Activated CD4-positive, alpha-beta memory T cell treated with anti-CD3 and anti-CD28 coated beads, Interleukin-2, amount 10 ng/mL, durations not matched to agents 7 days and 5 days (primary cell): ENCODE results near the gene PPP1R16B. TPM values are rescaled to one million over a fixed set of nuclear protein-coding genes. Genes with fewer than 3 reads are reported as not detected.

Experiments used
- CTCF ChIA-PET: fragments of 350-600 bp; sonication (Branson Sonifier 250); formaldehyde crosslinking; loops from one replicate; lab custom pipeline; 2021; ENCODE audit warnings: antibody characterized with exemption, inconsistent platforms; lab: Charles Lee
- POLR2A ChIA-PET: fragments of 350-600 bp; sonication (Branson Sonifier 250); formaldehyde crosslinking; loops from one replicate; lab custom pipeline; 2021; ENCODE audit warnings: antibody characterized with exemption; lab: Charles Lee
- DNase-seq: peaks from one replicate; pipeline ENCODE4 v3.0.0-alpha.2; 2020
- H3K27ac Mint-ChIP-seq: one replicate; pipeline ENCODE4 v1.8.0; 2021; ENCODE audit warnings: mild to moderate bottlenecking, mixed read lengths
- H3K27me3 Mint-ChIP-seq: one replicate; pipeline ENCODE4 v1.8.0; 2021; ENCODE audit warnings: mixed read lengths
- H3K36me3 Mint-ChIP-seq: one replicate; pipeline ENCODE4 v1.8.0; 2021; ENCODE audit warnings: low read depth, mixed read lengths
- H3K4me1 Mint-ChIP-seq: one replicate; pipeline ENCODE4 v1.8.0; 2021; ENCODE audit warnings: mixed read lengths
- H3K4me3 Mint-ChIP-seq: one replicate; pipeline ENCODE4 v1.8.0; 2021; ENCODE audit warnings: mild to moderate bottlenecking, mixed read lengths
- H3K9me3 Mint-ChIP-seq: one replicate; pipeline ENCODE4 v1.8.0; 2021; ENCODE audit warnings: mixed read lengths
- total RNA-seq, 2 experiments: library from RNA; stranded (reverse); gene quantifications; one replicate each; pipeline ENCODE4 v1.2.3, GENCODE V29; 2021

PPP1R16B gene
- total RNA-seq, 2 experiments from 2014 or later = 113 to 119 TPM

GRCh38 chr20:38874460-38875174 is 69.1 kb downstream of the PPP1R16B start:
- ChIA-PET POLR2A (interaction anchor here (0.7 to 7.3 kb wide), 12 partner anchors 12 to 126 kb away, joined by 3 to 125 read pairs (median 8); partner anchors contain the start of genes ACTR5, DHX35, FAM83D and PPP1R16B), CTCF (interaction anchor here (0.9 to 8.2 kb wide), 8 partner anchors 8 to 142 kb away, joined by 3 to 52 read pairs (median 6); partner anchors contain the start of genes FAM83D and PPP1R16B)
- Mint-ChIP-seq H3K27ac (peak overlapping the region; percentile 96), H3K36me3 (peaks cover 22% of the 10 kb centered on the region), H3K9me3 (no peaks in the 10 kb centered on the region), H3K4me1 (peaks cover 92% of the 10 kb centered on the region), H3K27me3 (no peaks in the 10 kb centered on the region), H3K4me3 (peak overlapping the region; percentile 60)
- peak; percentile 49 for DNase-seq

GRCh38 chr20:38875175-38875993 is 69.9 kb downstream of the PPP1R16B start:
- Mint-ChIP-seq H3K36me3 (peaks cover 20% of the 10 kb centered on the region), H3K27ac (peak overlapping the region; percentile 96), H3K4me1 (peaks cover 93% of the 10 kb centered on the region), H3K4me3 (peak overlapping the region; percentile 60), H3K27me3 (no peaks in the 10 kb centered on the region), H3K9me3 (no peaks in the 10 kb centered on the region)
- POLR2A ChIA-PET = interaction anchor here (0.7 to 7.3 kb wide), 12 partner anchors 13 to 127 kb away, joined by 3 to 125 read pairs (median 8); partner anchors contain the start of genes ACTR5, DHX35, FAM83D and PPP1R16B
- DNase-seq = peak; percentile 70
- CTCF ChIA-PET = interaction anchor here (0.9 to 8.2 kb wide), 10 partner anchors 8 to 143 kb away, joined by 3 to 52 read pairs (median 5); partner anchors contain the start of genes FAM83D and PPP1R16B

- Mint-ChIP-seq H3K9me3 (no peaks in the 10 kb centered on the region), H3K36me3 (peaks cover 22% of the 10 kb centered on the region), H3K27me3 (no peaks in the 10 kb centered on the region), H3K4me3 (no peak overlapping the region), H3K4me1 (peaks cover 92% of the 10 kb centered on the region), H3K27ac (peak overlapping the region; percentile 47)
- ChIA-PET CTCF (interaction anchor here (1.1 to 8.2 kb wide), 2 partner anchors 16 to 71 kb away, joined by 3 to 52 read pairs; no protein-coding TSS in a partner anchor), POLR2A (interaction anchor here (7.3 kb wide), 1 partner anchor 71 kb away, joined by 125 read pairs; the partner anchor contains the start of gene PPP1R16B)
- no peak for DNase-seq
These were observed 72.0 kb downstream of the PPP1R16B start for GRCh38 chr20:38877483-38877882.

DNA sequence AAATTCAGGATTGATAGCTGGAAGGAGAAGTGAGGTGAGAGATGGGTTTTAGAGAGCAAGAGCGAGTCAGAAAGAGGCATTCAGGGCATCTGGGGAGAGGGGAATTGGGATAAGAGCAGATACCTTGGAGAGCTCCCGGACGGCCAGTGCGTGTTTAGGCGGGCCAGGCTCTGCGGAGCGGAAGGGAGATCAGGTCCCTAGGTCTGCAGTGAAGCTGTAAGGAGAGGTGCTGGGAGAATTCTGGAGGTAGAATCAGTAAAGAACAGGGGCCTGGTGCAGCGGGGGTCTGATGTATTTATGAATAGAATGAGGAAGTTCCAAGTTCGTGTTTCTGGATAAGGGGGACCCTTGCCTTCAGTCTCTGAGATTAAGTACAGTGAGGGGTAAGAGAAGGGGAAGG is 73.4 kb downstream of the PPP1R16B start:
- peaks cover 28% of the 10 kb centered on the region for H3K36me3 Mint-ChIP-seq
- H3K4me3 Mint-ChIP-seq = no peak overlapping the region
- no peak overlapping the region for H3K27ac Mint-ChIP-seq
- peaks cover 85% of the 10 kb centered on the region for H3K4me1 Mint-ChIP-seq
- no peak for DNase-seq
- ChIA-PET POLR2A (interaction anchor here (0.9 to 1.7 kb wide), 4 partner anchors 36 to 127 kb away, joined by 3 to 6 read pairs (median 4); partner anchors contain the start of gene PPP1R16B), CTCF (interaction anchor here (8.2 kb wide), 1 partner anchor 15 kb away, joined by 52 read pairs; no protein-coding TSS in a partner anchor)
- no peaks in the 10 kb centered on the region for H3K9me3 Mint-ChIP-seq
- no peaks in the 10 kb centered on the region for H3K27me3 Mint-ChIP-seq

DNA sequence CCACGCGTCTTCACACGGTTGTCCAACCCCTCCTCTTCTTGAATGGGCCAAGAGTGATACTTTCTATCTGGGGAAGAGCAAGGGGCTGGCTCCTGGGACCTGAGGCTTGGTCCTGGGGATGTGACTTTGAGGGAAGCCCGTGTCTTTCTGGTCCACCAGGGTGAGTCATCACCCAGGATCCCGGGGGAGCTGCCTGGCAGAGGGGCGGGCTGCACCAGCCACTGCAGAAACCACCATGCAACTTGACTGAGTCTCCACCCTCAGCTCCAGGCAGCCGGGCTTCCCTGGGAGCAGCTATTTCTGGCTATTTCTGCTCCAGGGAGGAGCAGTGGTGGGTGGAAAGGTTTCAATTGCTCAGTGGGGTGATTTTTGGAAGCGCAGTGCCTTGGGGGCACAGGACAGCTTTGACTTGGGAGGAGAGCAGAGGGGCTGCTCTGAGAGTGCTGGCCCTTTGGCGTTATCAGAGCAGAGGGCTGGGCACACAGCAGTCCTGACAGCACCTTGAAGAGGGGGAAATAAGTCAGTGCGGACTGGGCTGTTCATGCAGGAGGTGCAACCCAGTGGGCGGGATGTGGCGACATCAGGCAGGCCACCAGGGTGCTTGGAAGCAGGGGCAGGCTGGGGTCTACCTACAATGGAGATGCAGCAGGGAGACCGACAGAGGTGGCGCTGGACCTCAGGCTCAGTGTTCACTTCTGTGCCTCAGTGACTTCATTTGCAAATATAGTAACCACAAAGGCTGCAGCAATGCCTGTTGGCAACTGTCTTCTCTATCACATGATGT is 75.6 kb downstream of the PPP1R16B start:
- H3K27me3 Mint-ChIP-seq = no peaks in the 10 kb centered on the region
- POLR2A ChIA-PET = interaction anchor here (0.8 to 1.6 kb wide), 2 partner anchors 12 to 76 kb away, joined by 3 to 4 read pairs; partner anchors contain the start of gene PPP1R16B
- H3K9me3 Mint-ChIP-seq = no peaks in the 10 kb centered on the region
- DNase-seq = no peak
- CTCF ChIA-PET = interaction anchor here (0.7 to 1.4 kb wide), 2 partner anchors 12 to 93 kb away, joined by 3 read pairs; no protein-coding TSS in a partner anchor
- peaks cover 39% of the 10 kb centered on the region for H3K36me3 Mint-ChIP-seq
- peak overlapping the region; percentile 33 for H3K27ac Mint-ChIP-seq
- no peak overlapping the region for H3K4me3 Mint-ChIP-seq
- peaks cover 67% of the 10 kb centered on the region for H3K4me1 Mint-ChIP-seq

DNA sequence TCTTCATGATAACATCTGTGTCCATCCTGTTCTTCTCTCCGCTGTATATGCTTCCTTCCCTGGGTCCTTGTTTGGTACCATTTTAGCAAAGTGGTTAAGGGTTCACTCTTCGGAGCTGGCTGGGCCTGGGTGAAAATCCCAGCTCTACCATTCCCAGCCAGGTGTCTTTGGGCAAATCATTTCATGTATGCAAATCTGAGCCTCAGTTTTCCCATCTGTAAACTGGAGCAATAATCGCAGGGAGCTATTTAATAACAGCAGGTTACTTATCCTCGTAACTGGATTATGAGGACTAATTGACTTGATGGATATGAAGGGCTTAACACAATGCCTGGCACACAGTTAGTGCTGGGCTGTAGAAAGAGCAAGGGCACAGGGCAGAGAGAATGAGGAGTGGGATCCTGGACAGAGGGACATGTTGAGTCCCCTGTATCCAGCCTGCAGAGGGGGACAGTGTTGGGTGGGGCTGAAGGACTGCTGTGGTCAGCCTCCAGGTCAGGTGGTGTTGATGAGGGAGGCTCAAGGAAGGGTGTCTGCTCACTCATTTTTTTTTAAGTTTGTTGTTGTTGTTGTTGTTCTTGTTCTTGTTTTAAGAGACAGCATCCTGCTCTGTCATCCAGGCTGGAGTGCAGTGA is 76.4 kb downstream of the PPP1R16B start:
- peaks cover 42% of the 10 kb centered on the region for H3K36me3 Mint-ChIP-seq
- H3K4me1 Mint-ChIP-seq = peaks cover 64% of the 10 kb centered on the region
- ChIA-PET CTCF (interaction anchor here (0.7 to 2.0 kb wide), 4 partner anchors 7 to 94 kb away, joined by 3 to 9 read pairs (median 4); no protein-coding TSS in a partner anchor), POLR2A (interaction anchor here (0.8 to 1.6 kb wide), 3 partner anchors 11 to 77 kb away, joined by 3 to 4 read pairs (median 3); partner anchors contain the start of gene PPP1R16B)
- no peak for DNase-seq
- no peaks in the 10 kb centered on the region for H3K9me3 Mint-ChIP-seq
- H3K27ac Mint-ChIP-seq = peak overlapping the region; percentile 65
- H3K27me3 Mint-ChIP-seq = no peaks in the 10 kb centered on the region
- no peak overlapping the region for H3K4me3 Mint-ChIP-seq

- Mint-ChIP-seq H3K36me3 (peaks cover 43% of the 10 kb centered on the region), H3K4me1 (peaks cover 59% of the 10 kb centered on the region), H3K27ac (peak overlapping the region; percentile 65), H3K9me3 (no peaks in the 10 kb centered on the region), H3K27me3 (no peaks in the 10 kb centered on the region), H3K4me3 (no peak overlapping the region)
- POLR2A ChIA-PET = interaction anchor here (1.0 to 1.6 kb wide), 2 partner anchors 10 to 77 kb away, joined by 3 to 4 read pairs; partner anchors contain the start of gene PPP1R16B
- no peak for DNase-seq
- CTCF ChIA-PET = interaction anchor here (1.5 to 2.0 kb wide), 4 partner anchors 8 to 76 kb away, joined by 4 to 9 read pairs (median 6); no protein-coding TSS in a partner anchor
These were observed 77.1 kb downstream of the PPP1R16B start for GRCh38 chr20:38882600-38882999.

- H3K4me1 Mint-ChIP-seq = peaks cover 56% of the 10 kb centered on the region
- H3K27me3 Mint-ChIP-seq = no peaks in the 10 kb centered on the region
- H3K27ac Mint-ChIP-seq = peak overlapping the region; percentile 65
- no peaks in the 10 kb centered on the region for H3K9me3 Mint-ChIP-seq
- ChIA-PET POLR2A (interaction anchor here (1.0 to 1.6 kb wide), 3 partner anchors 10 to 78 kb away, joined by 3 to 4 read pairs (median 3); partner anchors contain the start of gene PPP1R16B), CTCF (interaction anchor here (1.1 to 2.0 kb wide), 5 partner anchors 9 to 77 kb away, joined by 3 to 9 read pairs (median 6); no protein-coding TSS in a partner anchor)
- H3K4me3 Mint-ChIP-seq = no peak overlapping the region
- DNase-seq = no peak
- peaks cover 41% of the 10 kb centered on the region for H3K36me3 Mint-ChIP-seq
These were observed 77.8 kb downstream of the PPP1R16B start for GRCh38 chr20:38883081-38883980.

DNA sequence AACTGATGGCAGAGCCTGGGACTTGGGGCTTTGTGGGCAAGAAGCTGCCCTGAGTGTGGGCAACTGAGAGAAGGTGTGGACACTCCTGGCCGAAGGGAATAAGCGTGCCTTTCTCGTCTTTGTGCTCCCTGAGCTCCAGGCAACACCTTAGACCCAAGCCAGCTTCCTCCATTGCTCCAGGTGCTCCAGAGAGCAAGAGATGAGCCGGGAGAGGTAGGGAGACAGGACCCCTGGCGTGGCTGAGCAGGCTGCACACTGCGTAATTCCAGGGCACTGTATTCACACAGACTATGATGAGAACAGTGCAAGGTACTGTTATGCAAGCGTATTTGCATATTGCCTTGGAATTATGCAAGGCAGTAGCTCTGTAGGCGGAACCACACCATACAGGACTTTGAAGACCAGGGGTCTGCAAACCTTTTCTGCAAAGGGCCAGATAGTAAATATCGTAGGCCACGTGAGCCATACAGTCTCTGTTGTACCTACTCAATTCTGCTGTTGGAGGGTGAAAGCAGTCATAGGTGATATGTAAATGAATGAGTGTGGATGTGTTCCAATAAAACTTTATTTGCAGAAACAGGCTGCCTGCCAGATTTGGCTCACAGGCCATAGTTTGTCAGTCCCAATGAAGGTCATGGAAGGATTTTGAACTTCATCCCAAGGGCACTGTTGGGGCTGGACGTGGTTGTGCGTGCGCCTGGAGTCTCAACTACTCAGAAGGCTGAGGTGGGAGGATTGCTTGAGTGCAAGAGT is 78.7 kb downstream of the PPP1R16B start:
- Mint-ChIP-seq H3K27ac (no peak overlapping the region), H3K4me3 (no peak overlapping the region), H3K27me3 (no peaks in the 10 kb centered on the region), H3K36me3 (peaks cover 38% of the 10 kb centered on the region), H3K4me1 (peaks cover 52% of the 10 kb centered on the region), H3K9me3 (no peaks in the 10 kb centered on the region)
- POLR2A ChIA-PET = interaction anchor here (1.4 kb wide), 1 partner anchor 36 kb away, joined by 3 read pairs; no protein-coding TSS in a partner anchor
- DNase-seq = no peak
- CTCF ChIA-PET = interaction anchor here (1.1 to 2.0 kb wide), 4 partner anchors 9 to 77 kb away, joined by 3 to 9 read pairs (median 6); no protein-coding TSS in a partner anchor

DNA sequence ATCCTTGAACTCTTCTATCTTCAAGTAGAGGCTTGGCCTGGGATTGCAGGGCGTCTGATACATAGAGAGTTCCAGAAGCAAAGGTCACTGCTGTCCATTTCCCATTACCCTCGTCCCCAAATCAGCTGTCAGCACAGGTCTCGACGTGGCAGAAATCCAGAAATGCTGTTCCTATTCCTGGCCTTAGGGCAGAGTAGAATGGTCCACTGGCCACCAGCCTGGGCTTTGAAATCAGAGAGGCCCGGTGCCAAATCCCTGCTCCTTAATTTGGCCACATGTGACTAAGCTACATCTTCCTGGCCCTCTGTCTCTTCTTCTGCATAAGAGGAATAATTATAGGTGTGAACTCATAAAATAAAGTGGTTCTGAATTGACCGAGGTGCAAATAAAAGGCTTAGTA is 79.9 kb downstream of the PPP1R16B start:
- peaks cover 52% of the 10 kb centered on the region for H3K4me1 Mint-ChIP-seq
- H3K4me3 Mint-ChIP-seq = no peak overlapping the region
- H3K27me3 Mint-ChIP-seq = no peaks in the 10 kb centered on the region
- H3K27ac Mint-ChIP-seq = no peak overlapping the region
- H3K36me3 Mint-ChIP-seq = peaks cover 41% of the 10 kb centered on the region
- DNase-seq = no peak
- ChIA-PET CTCF (interaction anchor here (1.4 kb wide), 1 partner anchor 76 kb away, joined by 5 read pairs; no protein-coding TSS in a partner anchor), POLR2A (no interaction called here)
- no peaks in the 10 kb centered on the region for H3K9me3 Mint-ChIP-seq
